Liver (tissue), 9 donors: ENCODE results near the gene TCFL5. TPM values are rescaled to one million over a fixed set of nuclear protein-coding genes. Genes with fewer than 3 reads are reported as not detected.

Source experiments
- DNase-seq: peaks from one replicate; pipeline ENCODE4 v3.0.0-alpha.2; 2017; ENCODE audit warnings: low spot score
- H3K27ac ChIP-seq, 2 donors: one replicate each; pipeline ENCODE4 v1.7.0; 2013; ENCODE audit warnings: inconsistent platforms in 2 of 2, low read length in 2 of 2, control low read depth in 1 of 2, low read depth in 1 of 2, mild to moderate bottlenecking in 1 of 2
- H3K27me3 ChIP-seq, 4 donors: one replicate each; pipeline versions ENCODE4 v1.6.1 to v1.7.0; 2013; ENCODE audit warnings: low read length in 3 of 4, inconsistent platforms in 1 of 4, mild to moderate bottlenecking in 1 of 4, moderate library complexity in 1 of 4; ENCODE audit not compliant: control insufficient read depth in 4 of 4, insufficient read depth in 4 of 4
- H3K36me3 ChIP-seq, 4 donors: one replicate each; pipeline versions ENCODE4 v1.6.1 to v1.7.0; 2013; ENCODE audit warnings: low read length in 3 of 4, mild to moderate bottlenecking in 3 of 4, low read depth in 1 of 4, moderate library complexity in 1 of 4; ENCODE audit not compliant: control insufficient read depth in 4 of 4, insufficient read depth in 3 of 4
- H3K4me1 ChIP-seq, 4 donors: one replicate each; pipeline versions ENCODE4 v1.6.1 to v1.7.0; 2013; ENCODE audit warnings: low read length in 3 of 4, mild to moderate bottlenecking in 3 of 4, moderate library complexity in 1 of 4; ENCODE audit not compliant: control insufficient read depth in 4 of 4, insufficient read depth in 4 of 4
- H3K4me3 ChIP-seq, 3 donors: one replicate each; pipeline versions ENCODE4 v1.6.1 to v1.7.0; 2013; ENCODE audit warnings: low read length in 3 of 3, control low read depth in 1 of 3, low read depth in 1 of 3, mild to moderate bottlenecking in 1 of 3
- H3K9ac ChIP-seq, 2 donors: one replicate each; pipeline ENCODE4 v1.7.0; 2013; ENCODE audit warnings: low read length in 2 of 2, mild to moderate bottlenecking in 2 of 2, moderate library complexity in 2 of 2, control low read depth in 1 of 2, low read depth in 1 of 2
- H3K9me3 ChIP-seq, 4 donors: one replicate each; pipeline versions ENCODE4 v1.6.1 to v1.7.0; 2013; ENCODE audit warnings: low read length in 3 of 4; ENCODE audit not compliant: control insufficient read depth in 4 of 4
- EGR1 ChIP-seq, 2 donors: IDR thresholded peaks; 2 replicates each; pipeline ENCODE4 v1.6.1; 2016 to 2018; ENCODE audit warnings: antibody characterized with exemption in 2 of 2, low read depth in 2 of 2
- FOXA1 ChIP-seq: IDR thresholded peaks from 2 replicates; pipeline ENCODE4 v1.6.1; 2016; ENCODE audit warnings: antibody characterized with exemption
- FOXA2 ChIP-seq: IDR thresholded peaks from 2 replicates; pipeline ENCODE4 v1.6.1; 2016; ENCODE audit warnings: antibody characterized with exemption
- GABPA ChIP-seq, 2 donors: IDR thresholded peaks in 1 of 2; conservative IDR thresholded peaks in 1 of 2; 2 replicates each; pipeline ENCODE4 v1.6.1; 2016; ENCODE audit warnings: antibody characterized with exemption in 2 of 2, mild to moderate bottlenecking in 1 of 2, moderate library complexity in 1 of 2
- HNF4A ChIP-seq, 2 donors: conservative IDR thresholded peaks; 2 replicates each; pipeline ENCODE4 v1.6.1; 2016; ENCODE audit warnings: antibody characterized with exemption in 2 of 2, mild to moderate bottlenecking in 2 of 2
- HNF4G ChIP-seq: IDR thresholded peaks from 2 replicates; pipeline ENCODE4 v1.6.1; 2016; ENCODE audit warnings: antibody characterized with exemption
- JUND ChIP-seq, 2 donors: IDR thresholded peaks; 2 replicates each; pipeline ENCODE4 v1.6.1; 2016; ENCODE audit warnings: antibody characterized with exemption in 2 of 2
- NR2F2 ChIP-seq: IDR thresholded peaks from 2 replicates; pipeline ENCODE4 v1.6.1; 2016; ENCODE audit warnings: antibody characterized with exemption
- RAD21 ChIP-seq, 2 donors: IDR thresholded peaks; 2 replicates each; pipeline ENCODE4 v1.6.1; 2016; ENCODE audit warnings: antibody characterized with exemption in 2 of 2, mild to moderate bottlenecking in 2 of 2
- REST ChIP-seq: IDR thresholded peaks from 2 replicates; pipeline ENCODE4 v1.6.1; 2016; ENCODE audit warnings: antibody characterized with exemption, mild to moderate bottlenecking
- RXRA ChIP-seq, 2 donors: IDR thresholded peaks; 2 replicates each; pipeline ENCODE4 v1.6.1; 2017 to 2018; ENCODE audit warnings: antibody characterized with exemption in 2 of 2, mild to moderate bottlenecking in 1 of 2
- SP1 ChIP-seq: IDR thresholded peaks from 2 replicates; pipeline ENCODE4 v1.6.1; 2018; ENCODE audit warnings: antibody characterized with exemption, mild to moderate bottlenecking
- TAF1 ChIP-seq: conservative IDR thresholded peaks from 2 replicates; pipeline ENCODE4 v1.6.1; 2016; ENCODE audit warnings: antibody characterized with exemption, mild to moderate bottlenecking
- YY1 ChIP-seq: IDR thresholded peaks from 2 replicates; pipeline ENCODE4 v1.6.1; 2016; ENCODE audit warnings: antibody characterized with exemption, mild to moderate bottlenecking
- ZBTB33 ChIP-seq: IDR thresholded peaks from 2 replicates; pipeline ENCODE4 v1.6.1; 2016; ENCODE audit warnings: antibody characterized with exemption
- WGBS: extraction: QIAGEN DNeasy Blood & Tissue Kit; methylation state at CpG from one replicate; pipeline ENCODE4 v1.1.7; 2013; 5-methylcytosine and 5-hydroxymethylcytosine counted together
- polyA plus RNA-seq, 2 donors: library from polyadenylated mRNA; stranded (reverse) in 1 of 2; unstranded in 1 of 2; fragments of 200-250 nt in 1 of 2; fragments of >200 nt in 1 of 2; fragmentation: Nextera tagmentation in 1 of 2; extraction: Ambion mirVana in 1 of 2; gene quantifications; one replicate each; pipeline versions ENCODE4 v1.2.1 to v1.2.3, GENCODE V29; 2013 to 2015
- total RNA-seq, 2 donors: library from RNA; depleted of rRNA; stranded (reverse); fragments of >200 nt; gene quantifications; one replicate each; pipeline ENCODE4 v1.2.3, GENCODE V29; 2014
- TF ChIP-seq, protein P1 (sequence below): IDR thresholded peaks from 2 replicates; pipeline ENCODE4 v1.6.1; 2016; ENCODE audit warnings: antibody characterized with exemption
- TF ChIP-seq, protein P2 (sequence below): IDR thresholded peaks from 2 replicates; pipeline ENCODE4 v1.6.1; 2016; ENCODE audit warnings: antibody characterized with exemption
- TF ChIP-seq, protein P3 (sequence below): fragments of 150-350 bp; IDR thresholded peaks from 2 replicates; pipeline ENCODE4 v1.5.1; 2017; ENCODE audit warnings: improper control_type of control experiment, low read depth, low read length; ENCODE audit not compliant: missing input control
- donor health status: healthy.
- donor health status: healthy.
- donor health status: healthy.
- donor health status: healthy.
- donor health status: healthy.

Gene TCFL5
- total and polyA plus RNA-seq, 4 donors, result 0.79 to 3.8 (median 2.2) TPM

DNA sequence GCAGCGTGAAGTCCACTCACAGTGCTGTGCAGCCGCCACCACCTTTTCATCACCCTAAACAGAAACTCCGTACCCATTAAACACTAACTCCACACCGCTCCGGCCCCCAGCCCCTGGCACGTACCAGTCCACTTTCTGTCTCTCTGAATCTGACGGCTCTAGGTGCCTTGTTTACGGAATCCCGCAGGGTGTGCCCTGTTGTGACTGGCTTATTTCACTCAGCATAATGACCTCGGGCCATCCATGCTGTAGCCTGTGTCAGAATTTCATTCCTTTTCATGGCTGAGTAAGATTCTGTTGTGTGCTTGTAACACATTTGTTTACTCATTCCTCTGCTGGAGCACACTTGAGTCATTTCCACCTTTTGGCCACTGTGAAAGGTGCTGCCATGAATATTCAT is 18.0 kb downstream of the TCFL5 start:
- Histone ChIP-seq H3K27me3 (no peaks in the 10 kb centered on the region), H3K9ac (no peak overlapping the region), H3K9me3 (no peaks in the 10 kb centered on the region), H3K4me3 (no peak overlapping the region), H3K27ac (no peak overlapping the region), H3K36me3 (peaks cover 0 to 4% (median 2%) of the 10 kb centered on the region in 4 donors), H3K4me1 (peaks cover 0 to 3% (median under 1%) of the 10 kb centered on the region in 4 donors)
- WGBS, result 97% methylated on average over 10 of the region's 10 CpGs
- TF ChIP-seq YY1 (no peak), GABPA (IDR thresholded peaks at IDR 0.05 in 1 of 2, conservative IDR thresholded peaks at IDR 0.05 in 1 of 2) (no peak), HNF4G (no peak), RXRA (IDR thresholded peaks at IDR 0.05) (no peak), RAD21 (IDR thresholded peaks at IDR 0.05) (no peak), JUND (IDR thresholded peaks at IDR 0.05) (no peak), HNF4A (conservative IDR thresholded peaks at IDR 0.05) (no peak), FOXA1 (no peak), NR2F2 (no peak)
- DNase-seq, result no peak

- no peak for DNase-seq
- peaks cover 0 to 4% (median 2%) of the 10 kb centered on the region in 4 donors for H3K36me3 ChIP-seq
- TF ChIP-seq, protein P1, sequence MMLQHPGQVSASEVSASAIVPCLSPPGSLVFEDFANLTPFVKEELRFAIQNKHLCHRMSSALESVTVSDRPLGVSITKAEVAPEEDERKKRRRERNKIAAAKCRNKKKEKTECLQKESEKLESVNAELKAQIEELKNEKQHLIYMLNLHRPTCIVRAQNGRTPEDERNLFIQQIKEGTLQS, result no peak
- TF ChIP-seq FOXA2, result no peak
- no peak for TF ChIP-seq SP1
- TF ChIP-seq FOXA1, result no peak
- TF ChIP-seq, protein P2, sequence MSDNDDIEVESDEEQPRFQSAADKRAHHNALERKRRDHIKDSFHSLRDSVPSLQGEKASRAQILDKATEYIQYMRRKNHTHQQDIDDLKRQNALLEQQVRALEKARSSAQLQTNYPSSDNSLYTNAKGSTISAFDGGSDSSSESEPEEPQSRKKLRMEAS, result no peak
- TF ChIP-seq RAD21 (IDR thresholded peaks at IDR 0.05), result no peak
- TF ChIP-seq HNF4G, result no peak
- no peak for TF ChIP-seq REST
- TF ChIP-seq ZBTB33, result no peak
- no peak for TF ChIP-seq HNF4A (conservative IDR thresholded peaks at IDR 0.05)
- TF ChIP-seq NR2F2, result no peak
- TF ChIP-seq, protein P3, sequence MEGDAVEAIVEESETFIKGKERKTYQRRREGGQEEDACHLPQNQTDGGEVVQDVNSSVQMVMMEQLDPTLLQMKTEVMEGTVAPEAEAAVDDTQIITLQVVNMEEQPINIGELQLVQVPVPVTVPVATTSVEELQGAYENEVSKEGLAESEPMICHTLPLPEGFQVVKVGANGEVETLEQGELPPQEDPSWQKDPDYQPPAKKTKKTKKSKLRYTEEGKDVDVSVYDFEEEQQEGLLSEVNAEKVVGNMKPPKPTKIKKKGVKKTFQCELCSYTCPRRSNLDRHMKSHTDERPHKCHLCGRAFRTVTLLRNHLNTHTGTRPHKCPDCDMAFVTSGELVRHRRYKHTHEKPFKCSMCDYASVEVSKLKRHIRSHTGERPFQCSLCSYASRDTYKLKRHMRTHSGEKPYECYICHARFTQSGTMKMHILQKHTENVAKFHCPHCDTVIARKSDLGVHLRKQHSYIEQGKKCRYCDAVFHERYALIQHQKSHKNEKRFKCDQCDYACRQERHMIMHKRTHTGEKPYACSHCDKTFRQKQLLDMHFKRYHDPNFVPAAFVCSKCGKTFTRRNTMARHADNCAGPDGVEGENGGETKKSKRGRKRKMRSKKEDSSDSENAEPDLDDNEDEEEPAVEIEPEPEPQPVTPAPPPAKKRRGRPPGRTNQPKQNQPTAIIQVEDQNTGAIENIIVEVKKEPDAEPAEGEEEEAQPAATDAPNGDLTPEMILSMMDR, result no peak
- TF ChIP-seq JUND (IDR thresholded peaks at IDR 0.05), result no peak
- TF ChIP-seq EGR1 (IDR thresholded peaks at IDR 0.05; ENCODE audit: low read depth in 2 of 2), result no peak
- no peak for TF ChIP-seq TAF1
- TF ChIP-seq YY1, result no peak
- WGBS, result 89% methylated on average over 16 of the region's 16 CpGs
- H3K4me3 ChIP-seq, result no peak overlapping the region
- H3K4me1 ChIP-seq, result peaks cover 0 to 13% (median 7%) of the 10 kb centered on the region in 4 donors
- no peak overlapping the region for H3K27ac ChIP-seq
- no peaks in the 10 kb centered on the region for H3K9me3 ChIP-seq
- no peak overlapping the region for H3K9ac ChIP-seq
- no peaks in the 10 kb centered on the region for H3K27me3 ChIP-seq
Observed at GRCh38 chr20:62841705-62842212, 19.9 kb downstream of the TCFL5 start.
